Liver (tissue), 9 donors: ENCODE data around the gene IL3. TPM values are rescaled to one million over a fixed set of nuclear protein-coding genes. Genes with fewer than 3 reads are reported as not detected.

Experiments used
- DNase-seq: peaks from one replicate; pipeline ENCODE4 v3.0.0-alpha.2; 2017; ENCODE audit warnings: low spot score
- H3K27ac ChIP-seq, 2 donors: one replicate each; pipeline ENCODE4 v1.7.0; 2013; ENCODE audit warnings: inconsistent platforms in 2 of 2, low read length in 2 of 2, control low read depth in 1 of 2, low read depth in 1 of 2, mild to moderate bottlenecking in 1 of 2
- H3K27me3 ChIP-seq, 4 donors: one replicate each; pipeline versions ENCODE4 v1.6.1 to v1.7.0; 2013; ENCODE audit warnings: low read length in 3 of 4, inconsistent platforms in 1 of 4, mild to moderate bottlenecking in 1 of 4, moderate library complexity in 1 of 4; ENCODE audit not compliant: control insufficient read depth in 4 of 4, insufficient read depth in 4 of 4
- H3K36me3 ChIP-seq, 4 donors: one replicate each; pipeline versions ENCODE4 v1.6.1 to v1.7.0; 2013; ENCODE audit warnings: low read length in 3 of 4, mild to moderate bottlenecking in 3 of 4, low read depth in 1 of 4, moderate library complexity in 1 of 4; ENCODE audit not compliant: control insufficient read depth in 4 of 4, insufficient read depth in 3 of 4
- H3K4me1 ChIP-seq, 4 donors: one replicate each; pipeline versions ENCODE4 v1.6.1 to v1.7.0; 2013; ENCODE audit warnings: low read length in 3 of 4, mild to moderate bottlenecking in 3 of 4, moderate library complexity in 1 of 4; ENCODE audit not compliant: control insufficient read depth in 4 of 4, insufficient read depth in 4 of 4
- H3K4me3 ChIP-seq, 3 donors: one replicate each; pipeline versions ENCODE4 v1.6.1 to v1.7.0; 2013; ENCODE audit warnings: low read length in 3 of 3, control low read depth in 1 of 3, low read depth in 1 of 3, mild to moderate bottlenecking in 1 of 3
- H3K9ac ChIP-seq, 2 donors: one replicate each; pipeline ENCODE4 v1.7.0; 2013; ENCODE audit warnings: low read length in 2 of 2, mild to moderate bottlenecking in 2 of 2, moderate library complexity in 2 of 2, control low read depth in 1 of 2, low read depth in 1 of 2
- H3K9me3 ChIP-seq, 4 donors: one replicate each; pipeline versions ENCODE4 v1.6.1 to v1.7.0; 2013; ENCODE audit warnings: low read length in 3 of 4; ENCODE audit not compliant: control insufficient read depth in 4 of 4
- ATF3 ChIP-seq: IDR thresholded peaks from 2 replicates; pipeline ENCODE4 v1.6.1; 2016; ENCODE audit warnings: antibody characterized with exemption
- CTCF ChIP-seq: fragments of 150-350 bp; IDR thresholded peaks from 2 replicates; pipeline ENCODE4 v1.5.1; 2017; ENCODE audit warnings: improper control_type of control experiment, low read depth, low read length; ENCODE audit not compliant: missing input control
- EGR1 ChIP-seq, 2 donors: IDR thresholded peaks; 2 replicates each; pipeline ENCODE4 v1.6.1; 2016 to 2018; ENCODE audit warnings: antibody characterized with exemption in 2 of 2, low read depth in 2 of 2
- FOXA1 ChIP-seq: IDR thresholded peaks from 2 replicates; pipeline ENCODE4 v1.6.1; 2016; ENCODE audit warnings: antibody characterized with exemption
- GABPA ChIP-seq, 2 donors: IDR thresholded peaks in 1 of 2; conservative IDR thresholded peaks in 1 of 2; 2 replicates each; pipeline ENCODE4 v1.6.1; 2016; ENCODE audit warnings: antibody characterized with exemption in 2 of 2, mild to moderate bottlenecking in 1 of 2, moderate library complexity in 1 of 2
- HNF4A ChIP-seq, 2 donors: conservative IDR thresholded peaks; 2 replicates each; pipeline ENCODE4 v1.6.1; 2016; ENCODE audit warnings: antibody characterized with exemption in 2 of 2, mild to moderate bottlenecking in 2 of 2
- HNF4G ChIP-seq: IDR thresholded peaks from 2 replicates; pipeline ENCODE4 v1.6.1; 2016; ENCODE audit warnings: antibody characterized with exemption
- JUND ChIP-seq, 2 donors: IDR thresholded peaks; 2 replicates each; pipeline ENCODE4 v1.6.1; 2016; ENCODE audit warnings: antibody characterized with exemption in 2 of 2
- MAX ChIP-seq: IDR thresholded peaks from 2 replicates; pipeline ENCODE4 v1.6.1; 2016; ENCODE audit warnings: antibody characterized with exemption
- NR2F2 ChIP-seq: IDR thresholded peaks from 2 replicates; pipeline ENCODE4 v1.6.1; 2016; ENCODE audit warnings: antibody characterized with exemption
- RAD21 ChIP-seq, 2 donors: IDR thresholded peaks; 2 replicates each; pipeline ENCODE4 v1.6.1; 2016; ENCODE audit warnings: antibody characterized with exemption in 2 of 2, mild to moderate bottlenecking in 2 of 2
- REST ChIP-seq: IDR thresholded peaks from 2 replicates; pipeline ENCODE4 v1.6.1; 2016; ENCODE audit warnings: antibody characterized with exemption, mild to moderate bottlenecking
- RXRA ChIP-seq, 2 donors: IDR thresholded peaks; 2 replicates each; pipeline ENCODE4 v1.6.1; 2017 to 2018; ENCODE audit warnings: antibody characterized with exemption in 2 of 2, mild to moderate bottlenecking in 1 of 2
- SP1 ChIP-seq: IDR thresholded peaks from 2 replicates; pipeline ENCODE4 v1.6.1; 2018; ENCODE audit warnings: antibody characterized with exemption, mild to moderate bottlenecking
- TAF1 ChIP-seq: conservative IDR thresholded peaks from 2 replicates; pipeline ENCODE4 v1.6.1; 2016; ENCODE audit warnings: antibody characterized with exemption, mild to moderate bottlenecking
- ZBTB33 ChIP-seq: IDR thresholded peaks from 2 replicates; pipeline ENCODE4 v1.6.1; 2016; ENCODE audit warnings: antibody characterized with exemption
- WGBS: extraction: QIAGEN DNeasy Blood & Tissue Kit; methylation state at CpG from one replicate; pipeline ENCODE4 v1.1.7; 2013; 5-methylcytosine and 5-hydroxymethylcytosine counted together
- polyA plus RNA-seq, 2 donors: library from polyadenylated mRNA; stranded (reverse) in 1 of 2; unstranded in 1 of 2; fragments of 200-250 nt in 1 of 2; fragments of >200 nt in 1 of 2; fragmentation: Nextera tagmentation in 1 of 2; extraction: Ambion mirVana in 1 of 2; gene quantifications; one replicate each; pipeline versions ENCODE4 v1.2.1 to v1.2.3, GENCODE V29; 2013 to 2015
- total RNA-seq, 2 donors: library from RNA; depleted of rRNA; stranded (reverse); fragments of >200 nt; gene quantifications; one replicate each; pipeline ENCODE4 v1.2.3, GENCODE V29; 2014
- donor health status: healthy.
- donor health status: healthy.
- donor health status: healthy.
- donor health status: healthy.
- donor health status: healthy.

IL3 gene
- total and polyA plus RNA-seq, 4 donors: not detected

- no peak for TF ChIP-seq REST
These were observed 10.9 kb downstream of the IL3 start (continued) for GRCh38 chr5:132071338-132071707.

- Histone ChIP-seq H3K9ac (no peak overlapping the region), H3K9me3 (no peaks in the 10 kb centered on the region), H3K27ac (no peak overlapping the region), H3K4me3 (no peak overlapping the region), H3K4me1 (no peaks in the 10 kb centered on the region), H3K36me3 (no peaks in the 10 kb centered on the region), H3K27me3 (no peaks in the 10 kb centered on the region)
- 97% methylated on average over 4 of the region's 4 CpGs for WGBS
- TF ChIP-seq EGR1 (IDR thresholded peaks at IDR 0.05; ENCODE audit: low read depth in 2 of 2) (no peak), NR2F2 (no peak), SP1 (no peak), RAD21 (IDR thresholded peaks at IDR 0.05) (no peak), MAX (no peak), GABPA (IDR thresholded peaks at IDR 0.05 in 1 of 2, conservative IDR thresholded peaks at IDR 0.05 in 1 of 2) (no peak)
- DNase-seq: no peak
These were observed 11.6 kb downstream of the IL3 start for GRCh38 chr5:132072070-132072469.

GRCh38 chr5:132072528-132072927 lies 12.1 kb downstream of the IL3 start:
- Histone ChIP-seq H3K4me1 (no peaks in the 10 kb centered on the region), H3K4me3 (no peak overlapping the region), H3K27ac (no peak overlapping the region), H3K9me3 (no peaks in the 10 kb centered on the region), H3K9ac (no peak overlapping the region), H3K27me3 (no peaks in the 10 kb centered on the region), H3K36me3 (no peaks in the 10 kb centered on the region)
- 75% methylated on average over 2 of the region's 2 CpGs for WGBS
- TF ChIP-seq JUND (IDR thresholded peaks at IDR 0.05) (no peak), RXRA (IDR thresholded peaks at IDR 0.05) (no peak), SP1 (no peak), ATF3 (no peak), GABPA (IDR thresholded peaks at IDR 0.05 in 1 of 2, conservative IDR thresholded peaks at IDR 0.05 in 1 of 2) (no peak), HNF4A (conservative IDR thresholded peaks at IDR 0.05) (no peak), TAF1 (no peak), ZBTB33 (no peak), REST (no peak), EGR1 (IDR thresholded peaks at IDR 0.05; ENCODE audit: low read depth in 2 of 2) (no peak), NR2F2 (no peak), FOXA1 (no peak), CTCF (no peak), MAX (no peak), HNF4G (no peak)
- no peak for DNase-seq
